ENCODE data around the gene KCNT2.
"Not testable (repeated sequence)": the region's sequence is repeated elsewhere in the genome, so short reads cannot be mapped to it uniquely, and the experiment has no call there.

The KCNT2 gene

DNA sequence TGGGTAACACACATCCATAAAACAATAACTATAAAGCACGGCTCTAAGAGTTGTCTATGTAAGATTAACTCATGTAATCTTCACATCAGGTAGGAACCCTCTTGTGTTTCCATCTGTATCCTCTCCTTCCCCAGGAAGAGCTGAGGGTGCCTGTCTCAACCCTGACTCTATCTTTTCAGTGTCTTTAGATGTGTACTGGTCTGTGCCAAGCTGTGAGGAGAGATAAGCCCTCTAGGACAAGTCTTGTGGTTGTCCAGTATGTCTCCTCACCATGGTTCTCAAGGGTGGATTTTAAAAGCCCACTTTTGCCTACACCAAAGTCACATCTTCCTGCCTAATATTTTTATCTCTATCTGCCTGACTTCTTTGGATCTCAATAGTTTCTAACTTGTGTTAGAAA lies 300.1 kb downstream of the KCNT2 start:
- DNase-seq, result no peak

DNA sequence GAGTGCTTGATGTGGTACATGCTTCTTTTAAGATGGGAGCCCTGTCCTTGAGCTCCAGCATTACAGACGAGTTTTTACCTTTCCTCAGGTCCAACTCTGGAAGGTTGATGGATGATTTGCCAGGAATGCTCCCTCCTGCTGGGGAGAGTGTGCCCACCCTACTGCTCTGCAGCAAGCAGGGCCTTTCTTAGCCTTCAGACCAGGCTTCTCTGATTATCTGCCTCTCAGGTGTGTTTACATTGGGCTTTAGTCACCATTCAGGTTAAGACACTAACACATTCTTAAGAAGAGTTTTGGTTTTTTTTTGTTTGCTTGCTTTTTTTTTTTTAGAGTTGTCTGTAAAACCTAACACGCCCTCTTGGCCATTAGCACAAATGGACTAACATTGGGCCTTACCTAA lies 301.8 kb downstream of the KCNT2 start:
- DNase-seq, result no peak

DNA sequence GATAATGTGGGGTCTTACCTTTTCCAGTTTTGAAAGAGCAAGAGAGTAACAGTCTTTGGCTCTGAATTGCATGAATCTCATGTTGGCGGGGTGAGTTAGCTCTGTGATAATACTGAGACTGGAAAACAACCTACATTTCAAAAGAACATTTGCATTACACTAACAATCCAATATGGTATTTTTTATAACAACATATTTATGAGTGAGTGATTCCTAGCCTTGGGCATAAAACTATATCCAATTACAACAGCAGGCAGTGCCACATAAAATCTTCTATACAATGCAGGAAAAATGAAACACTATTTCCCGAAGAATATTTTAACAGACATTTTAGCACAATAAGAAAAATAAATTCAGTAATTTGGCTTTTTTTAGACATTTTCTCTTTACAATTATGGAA lies 303.0 kb downstream of the KCNT2 start:
- no peak for DNase-seq

DNA sequence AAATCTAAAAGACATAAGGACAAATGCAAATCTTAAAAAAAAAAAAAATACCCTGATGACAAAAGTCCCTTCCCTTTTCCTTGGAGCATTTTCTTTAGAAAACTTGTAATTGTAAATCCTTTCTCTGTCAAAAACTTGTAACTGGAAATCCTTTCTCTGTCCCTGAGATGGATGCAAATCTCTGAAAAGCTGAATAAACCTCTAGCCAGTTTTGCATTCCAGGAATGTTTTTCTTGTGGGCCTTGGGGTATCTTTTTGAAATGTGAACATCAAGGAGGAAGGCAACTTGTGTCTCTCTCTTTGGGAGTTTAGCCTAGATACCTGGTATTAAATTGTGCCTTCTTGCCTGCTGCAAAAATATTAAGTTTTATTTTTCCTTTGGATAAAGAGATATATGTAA lies 305.3 kb downstream of the KCNT2 start:
- no peak for DNase-seq

DNA sequence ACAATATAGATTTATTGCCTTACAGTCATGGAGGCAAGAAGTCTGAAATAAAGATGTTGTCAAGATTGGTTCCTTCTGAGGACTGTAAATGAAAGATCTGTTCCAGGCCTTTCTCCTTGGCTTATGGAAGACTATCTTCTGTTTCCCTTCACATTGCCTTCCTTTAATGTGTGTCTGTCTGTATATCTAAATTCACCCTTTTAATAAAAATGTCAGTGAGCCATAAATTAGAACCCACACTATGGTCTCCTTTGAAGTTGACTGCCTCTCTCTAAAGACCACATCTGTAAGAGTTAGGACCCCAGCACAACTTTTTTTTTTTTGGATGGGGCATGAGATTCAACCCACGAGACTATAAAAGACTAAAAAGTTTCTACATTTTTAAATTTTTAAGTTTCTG lies 305.8 kb downstream of the KCNT2 start:
- no peak for DNase-seq

DNA sequence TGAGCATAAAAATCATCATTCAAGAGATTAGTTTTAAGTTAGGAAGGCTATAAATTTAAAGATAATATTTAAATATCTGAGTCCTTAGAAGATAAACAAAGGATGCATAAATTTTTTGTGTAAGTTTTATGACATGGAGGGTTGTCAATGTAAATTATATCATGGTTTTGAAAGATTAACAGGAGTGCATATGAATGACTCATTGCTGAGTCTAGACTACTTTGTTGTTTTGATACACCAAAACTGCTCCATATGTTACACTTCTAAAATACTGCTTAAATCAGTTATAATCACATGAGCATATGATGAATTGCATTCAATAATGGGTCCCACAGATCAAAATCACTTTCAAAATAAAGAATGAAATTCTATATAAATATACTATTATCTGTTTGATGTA lies 312.5 kb downstream of the KCNT2 start:
- no peak for DNase-seq

DNA sequence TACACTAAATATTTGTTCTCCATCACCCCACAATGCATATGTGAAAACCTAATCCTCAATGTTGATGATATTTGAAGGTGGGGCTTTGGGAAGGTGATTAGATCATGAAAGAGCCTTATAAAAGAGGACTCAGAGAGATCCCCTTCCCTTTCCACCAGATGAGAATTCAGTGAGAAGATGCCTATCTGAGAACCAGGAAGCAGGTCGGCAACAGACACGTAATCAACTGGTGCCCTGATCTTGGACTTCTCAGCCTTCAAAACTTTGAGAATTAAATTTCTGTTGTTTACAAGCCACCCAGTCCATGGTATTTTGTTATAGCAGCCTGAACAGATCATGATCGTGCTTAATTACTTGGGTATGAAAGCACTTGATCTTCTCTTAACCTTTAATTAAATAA lies 329.4 kb downstream of the KCNT2 start:
- DNase-seq, result no peak

DNA sequence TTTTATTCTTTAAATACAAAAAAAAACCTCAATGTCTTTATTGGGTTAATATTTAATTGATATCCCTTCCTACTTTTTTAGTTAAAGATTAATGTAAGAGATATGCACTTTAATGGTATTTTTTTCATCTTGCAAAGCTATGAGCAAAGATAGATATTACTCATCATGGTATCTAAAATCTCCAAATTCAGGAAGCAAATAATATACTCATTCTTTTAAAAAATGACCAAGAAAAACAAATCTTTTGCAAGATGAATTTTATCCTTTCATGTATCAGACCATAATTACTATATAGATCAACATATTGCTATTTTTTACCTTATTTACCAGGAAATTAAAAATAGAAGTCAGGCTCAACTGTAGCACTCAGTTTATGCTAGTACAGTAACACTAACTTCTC lies 330.4 kb downstream of the KCNT2 start:
- no peak for DNase-seq

DNA sequence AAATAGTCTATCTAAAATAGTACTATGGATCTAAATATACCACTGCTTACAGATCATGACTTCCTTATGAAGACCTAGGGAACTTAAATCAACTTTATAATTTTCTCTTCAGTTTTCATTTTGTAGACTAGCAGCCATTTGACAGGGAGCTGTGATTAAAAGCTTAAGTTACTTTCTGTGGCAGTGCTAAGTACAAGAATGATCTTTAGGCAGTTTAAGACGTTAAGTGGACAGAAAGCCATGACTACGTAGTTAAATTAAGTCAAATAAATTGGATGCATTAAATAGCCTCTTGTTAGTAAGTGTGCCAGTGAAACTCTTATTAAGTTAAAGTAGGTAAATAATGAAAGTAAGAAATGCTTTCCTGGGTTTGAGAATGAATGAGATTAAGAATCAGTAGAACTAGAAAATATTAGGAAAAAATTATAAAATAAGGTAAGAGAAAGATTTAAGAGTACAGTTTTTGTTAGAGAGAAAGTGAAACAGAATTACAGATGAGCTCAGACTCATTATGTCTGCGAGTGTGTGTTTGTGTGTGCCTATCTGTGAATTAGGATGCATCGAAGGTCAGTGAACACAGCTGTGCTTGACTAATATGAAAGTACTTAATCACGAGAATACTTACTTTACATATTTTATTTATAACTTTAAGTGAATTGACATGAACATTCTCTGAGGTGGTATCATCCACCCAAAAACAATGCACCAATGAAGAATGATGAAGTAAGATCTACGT lies 336.9 kb downstream of the KCNT2 start:
- no peak for DNase-seq

DNA sequence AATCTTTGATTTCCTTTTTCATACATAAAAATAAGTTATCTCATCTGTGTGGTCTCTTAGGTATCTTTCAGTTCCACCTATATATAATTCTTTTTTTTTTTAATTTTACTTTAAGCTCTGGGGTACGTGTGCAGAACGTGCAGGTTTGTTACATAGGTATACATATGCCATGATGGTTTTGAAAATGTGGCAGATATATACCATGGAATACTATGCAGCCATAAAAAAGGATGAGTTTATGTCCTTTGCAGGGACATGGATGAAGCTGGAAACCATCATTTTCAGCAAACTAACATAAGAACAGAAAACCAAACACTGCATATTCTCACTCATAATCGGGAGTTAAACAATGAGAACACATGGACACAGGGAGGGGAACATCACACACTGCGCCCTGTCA lies 345.2 kb downstream of the KCNT2 start:
- not testable (repeated sequence) for DNase-seq

DNA sequence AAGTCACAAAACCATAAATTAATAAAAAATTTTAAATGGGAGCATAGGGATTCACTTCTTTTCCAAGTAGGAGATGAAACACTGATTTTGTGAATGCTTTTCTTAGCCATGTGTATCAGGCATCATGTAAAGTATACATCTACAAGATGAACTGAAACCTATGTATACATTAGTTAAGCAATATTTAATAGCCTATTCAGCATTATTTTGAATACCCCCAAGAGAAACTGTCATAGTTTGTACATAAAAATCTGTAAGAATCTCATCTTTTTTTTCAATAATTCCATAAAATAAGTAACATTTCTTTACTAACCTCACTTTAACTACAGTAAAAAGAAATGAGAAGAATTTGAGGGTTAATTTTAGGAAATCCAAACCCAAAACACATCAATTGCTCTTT lies 348.0 kb downstream of the KCNT2 start:
- DNase-seq, result no peak

DNA sequence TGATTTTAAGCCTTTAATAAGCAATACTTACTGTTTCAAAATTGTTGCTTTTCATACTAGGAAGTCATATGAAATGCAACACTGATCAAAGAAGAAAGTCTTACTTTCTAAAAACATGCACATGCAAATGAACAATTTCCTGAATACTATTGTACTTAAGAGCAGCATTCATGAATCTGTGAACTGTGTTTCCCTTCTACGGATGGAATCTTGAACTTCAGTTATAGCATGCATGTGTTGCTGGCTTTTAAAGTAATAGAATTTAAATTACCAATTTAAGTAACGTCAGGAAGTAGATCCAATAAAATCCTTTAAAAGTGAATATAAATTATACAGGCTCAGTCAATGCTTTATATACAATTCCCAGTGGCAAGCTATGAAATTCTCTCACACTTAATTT lies 348.9 kb downstream of the KCNT2 start:
- no peak for DNase-seq

DNA sequence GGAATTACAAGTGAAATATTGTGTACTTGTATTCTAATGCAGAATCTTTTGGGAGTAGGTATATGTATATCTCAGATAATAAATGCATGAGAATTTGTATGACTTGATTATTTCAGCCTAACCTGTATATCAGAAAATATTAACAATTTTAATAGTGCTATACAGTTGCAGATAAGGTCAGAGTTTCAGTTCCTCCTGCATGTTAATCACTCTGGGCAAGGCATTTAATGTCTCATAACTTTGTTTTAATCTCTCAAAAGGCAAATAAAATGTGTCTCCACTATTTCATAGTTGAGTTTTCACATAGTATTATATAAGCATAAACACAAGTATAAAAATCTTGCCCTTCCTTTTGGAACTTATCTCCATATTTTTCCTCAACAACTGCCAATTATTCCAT lies 352.5 kb downstream of the KCNT2 start:
- DNase-seq, result no peak

DNA sequence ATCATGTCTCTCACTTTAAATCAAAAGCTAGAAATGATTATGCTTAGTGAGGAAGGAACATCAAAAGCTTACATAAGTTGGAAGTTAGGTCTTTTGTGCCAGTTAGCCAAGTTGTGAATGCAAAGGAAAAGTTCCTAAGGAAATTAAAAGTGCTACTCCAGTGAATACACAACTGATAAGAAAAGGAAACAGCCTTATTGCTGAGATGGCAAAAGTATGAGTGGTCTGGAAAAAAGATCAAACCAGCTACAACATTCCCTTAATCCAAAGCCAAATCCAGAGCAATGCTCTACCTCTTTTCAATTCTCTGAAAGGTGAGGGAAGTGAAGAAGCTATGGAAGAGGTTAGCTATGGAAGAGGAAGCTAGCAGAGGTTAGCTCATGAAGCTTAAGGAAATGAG lies 378.7 kb downstream of the KCNT2 start:
- no peak for DNase-seq

DNA sequence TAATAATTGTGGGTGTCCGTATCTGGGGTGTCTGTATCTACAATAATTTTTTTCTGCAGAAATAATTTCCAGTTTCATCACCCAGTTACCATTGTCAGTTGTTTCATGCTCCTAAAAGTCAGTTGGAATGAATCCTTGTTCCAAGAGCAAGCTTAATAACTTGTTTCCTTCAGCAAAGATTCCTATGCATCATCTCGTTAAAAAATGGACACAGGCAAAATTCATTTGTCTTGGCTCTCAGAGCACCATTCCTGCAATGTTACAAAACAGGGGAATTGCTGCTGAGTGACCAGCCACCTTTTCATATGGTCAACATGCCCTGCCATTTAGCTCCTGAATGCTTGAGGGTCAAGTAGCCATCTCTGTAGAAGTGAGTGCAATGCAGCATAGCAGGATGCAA lies 393.4 kb downstream of the KCNT2 start:
- no peak for DNase-seq

DNA sequence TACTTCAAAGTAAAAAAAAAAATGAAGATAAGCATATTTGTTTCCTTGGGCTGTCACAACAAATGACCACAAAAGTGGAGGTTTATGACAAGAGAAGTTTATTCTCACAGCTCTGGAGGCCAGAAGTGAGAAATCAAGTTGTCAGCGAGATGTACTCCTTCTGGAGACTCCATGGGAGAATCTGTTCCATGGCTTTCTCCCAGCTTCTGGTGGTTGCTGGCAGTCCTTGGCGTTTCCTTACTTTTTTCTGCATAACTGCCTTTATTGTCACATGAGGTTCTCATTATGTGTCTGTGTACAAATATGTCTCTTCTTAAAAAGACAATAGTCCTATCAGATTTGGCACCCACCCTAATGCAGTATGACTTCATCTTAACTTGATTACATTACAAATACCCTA lies 398.3 kb downstream of the KCNT2 start:
- no peak for DNase-seq

DNA sequence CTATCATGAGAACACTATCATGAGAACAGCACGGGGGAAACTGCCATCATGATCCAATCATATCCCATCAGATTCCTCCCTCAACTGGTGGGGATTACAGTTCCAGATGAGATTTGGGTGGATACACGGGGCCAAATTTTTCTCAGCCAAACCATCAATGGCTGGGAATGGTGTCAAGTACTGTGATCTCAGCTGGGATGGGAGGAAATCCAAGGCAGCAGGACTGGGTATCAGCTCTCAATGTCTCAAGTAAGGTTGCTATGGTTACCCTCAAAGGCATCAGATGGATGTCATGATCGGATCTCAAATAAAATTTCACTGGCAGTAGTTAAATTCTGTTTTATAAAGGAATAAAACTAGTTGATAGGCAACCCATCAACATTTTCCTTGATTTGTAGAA lies 399.0 kb downstream of the KCNT2 start:
- DNase-seq, result no peak

DNA sequence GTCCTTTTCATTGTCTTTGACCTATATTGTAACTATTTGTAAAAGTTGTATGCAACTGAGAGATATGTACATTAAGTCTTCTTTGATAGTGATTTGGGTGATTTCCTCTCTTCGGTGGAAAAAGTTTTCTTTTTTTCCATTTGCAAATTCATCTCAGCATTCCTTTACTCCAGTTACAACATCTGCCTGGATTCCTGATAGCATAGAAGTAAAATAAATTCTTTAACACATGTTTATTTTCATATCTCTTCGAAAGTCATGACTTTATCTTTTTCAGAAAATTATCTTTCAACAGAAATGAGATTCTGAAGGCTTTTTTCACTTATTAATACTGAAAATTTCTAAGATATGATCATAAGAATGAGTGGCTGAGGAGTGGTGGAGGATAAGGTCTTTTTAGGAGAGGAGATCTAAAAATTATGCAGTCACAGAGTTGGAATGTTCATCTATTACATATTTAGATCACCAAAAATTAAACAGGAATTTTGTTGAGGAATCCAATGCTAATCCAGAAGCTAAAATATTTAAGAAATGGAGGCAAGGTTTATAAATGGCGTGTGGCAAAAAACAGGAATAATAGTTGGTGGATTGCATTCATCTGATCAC lies 400.5 kb downstream of the KCNT2 start:
- no peak for DNase-seq

DNA sequence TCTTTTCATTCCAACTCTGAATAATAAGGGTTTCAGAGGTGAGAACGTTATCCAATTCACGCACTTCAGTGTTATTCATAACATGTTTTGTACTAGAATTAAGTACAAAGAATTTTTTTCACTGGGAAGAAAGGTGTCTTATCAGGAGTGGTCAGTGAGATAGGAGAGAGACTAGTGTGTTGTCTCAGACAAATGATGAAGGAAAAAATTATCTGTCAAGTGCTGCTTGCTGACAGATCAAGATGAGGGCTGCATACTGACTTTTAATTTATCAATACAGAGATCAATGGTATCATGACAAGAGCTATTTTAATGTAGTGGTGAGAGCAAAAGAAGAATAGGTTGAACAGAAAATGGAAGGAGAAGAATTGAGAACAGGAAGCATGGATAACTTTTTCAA lies 402.4 kb downstream of the KCNT2 start:
- DNase-seq, result no peak

DNA sequence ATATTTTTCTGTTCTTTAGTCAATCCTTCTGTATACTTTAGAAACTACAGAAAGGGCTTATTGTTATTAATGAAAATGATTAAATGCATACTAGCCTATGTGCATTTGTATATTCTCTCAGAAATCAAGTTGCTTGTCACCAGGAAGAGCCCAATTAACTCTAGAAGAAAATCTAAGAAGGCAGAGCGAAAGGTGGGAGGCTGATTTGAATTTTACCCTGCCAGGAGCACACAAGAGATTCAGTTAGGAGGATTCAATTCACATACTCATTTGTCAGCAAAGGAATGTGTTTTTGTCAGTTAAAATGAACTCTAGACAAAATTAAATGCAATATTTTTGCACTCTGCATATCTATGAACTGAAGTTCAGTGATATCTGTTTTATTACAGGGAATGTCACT lies 411.8 kb downstream of the KCNT2 start:
- DNase-seq, result no peak

DNA sequence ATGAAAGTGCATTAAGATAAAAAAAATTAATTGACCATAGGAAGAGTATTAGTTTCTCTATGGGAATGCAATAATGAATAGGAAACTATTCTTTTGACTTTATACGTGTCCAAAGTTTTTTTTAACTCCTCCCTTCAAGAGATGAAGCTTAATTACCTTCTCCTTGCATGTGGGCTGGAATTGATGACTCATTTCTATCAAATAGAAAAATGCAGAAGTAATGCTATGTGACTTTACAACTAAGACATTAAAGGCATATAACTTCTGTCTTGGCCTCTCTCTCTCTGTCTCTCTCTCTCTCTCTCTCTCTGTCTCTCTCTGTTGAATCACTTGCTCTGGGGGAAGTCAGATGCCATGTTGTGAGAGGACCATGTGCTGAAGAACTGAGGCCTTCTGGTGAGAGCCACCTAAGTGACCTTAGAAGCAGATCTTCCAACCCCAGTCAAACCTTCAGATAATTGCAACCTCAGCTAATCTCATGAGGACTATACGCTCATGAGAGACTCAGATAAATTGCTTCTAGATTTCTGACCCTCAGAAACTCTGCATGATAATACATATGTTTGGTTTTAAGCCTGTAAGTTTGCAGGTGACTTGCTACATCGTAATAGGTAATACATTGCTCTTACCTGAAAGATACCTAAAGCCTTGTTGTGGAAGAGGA lies 414.2 kb downstream of the KCNT2 start:
- DNase-seq, result no peak

DNA sequence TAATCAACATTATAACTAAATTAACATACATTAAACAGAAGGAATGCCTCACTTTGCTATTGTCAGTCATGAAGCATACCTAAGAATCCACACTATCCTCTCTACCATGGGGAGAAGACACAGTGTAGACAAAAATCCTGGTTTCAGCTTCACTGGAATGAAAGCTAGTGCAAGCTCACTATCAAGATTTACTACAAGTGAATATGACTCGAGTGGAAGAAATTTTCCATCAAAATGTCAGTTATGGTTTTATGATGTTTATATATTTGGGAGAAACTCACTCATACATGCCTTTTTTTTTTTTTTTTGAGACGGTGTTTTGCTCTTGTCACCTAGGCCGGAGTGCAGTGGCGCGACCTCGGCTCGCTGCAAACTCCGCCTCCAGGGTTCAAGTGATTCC lies 424.3 kb downstream of the KCNT2 start:
- no peak for DNase-seq

DNA sequence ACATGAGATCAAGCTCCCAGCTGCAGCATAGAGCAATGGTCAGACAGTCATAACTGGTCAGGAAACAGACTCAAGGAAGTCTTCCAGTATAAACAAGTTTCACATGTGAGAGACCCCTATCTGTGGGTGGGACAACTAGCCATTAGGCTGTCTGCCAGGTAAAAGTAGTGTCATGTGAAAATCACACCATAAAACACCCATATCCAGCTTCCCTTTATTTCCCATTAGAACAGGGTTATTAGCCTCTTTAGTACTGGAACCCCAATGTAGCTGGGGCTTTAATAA lies 426.7 kb downstream of the KCNT2 start:
- DNase-seq, result no peak

DNA sequence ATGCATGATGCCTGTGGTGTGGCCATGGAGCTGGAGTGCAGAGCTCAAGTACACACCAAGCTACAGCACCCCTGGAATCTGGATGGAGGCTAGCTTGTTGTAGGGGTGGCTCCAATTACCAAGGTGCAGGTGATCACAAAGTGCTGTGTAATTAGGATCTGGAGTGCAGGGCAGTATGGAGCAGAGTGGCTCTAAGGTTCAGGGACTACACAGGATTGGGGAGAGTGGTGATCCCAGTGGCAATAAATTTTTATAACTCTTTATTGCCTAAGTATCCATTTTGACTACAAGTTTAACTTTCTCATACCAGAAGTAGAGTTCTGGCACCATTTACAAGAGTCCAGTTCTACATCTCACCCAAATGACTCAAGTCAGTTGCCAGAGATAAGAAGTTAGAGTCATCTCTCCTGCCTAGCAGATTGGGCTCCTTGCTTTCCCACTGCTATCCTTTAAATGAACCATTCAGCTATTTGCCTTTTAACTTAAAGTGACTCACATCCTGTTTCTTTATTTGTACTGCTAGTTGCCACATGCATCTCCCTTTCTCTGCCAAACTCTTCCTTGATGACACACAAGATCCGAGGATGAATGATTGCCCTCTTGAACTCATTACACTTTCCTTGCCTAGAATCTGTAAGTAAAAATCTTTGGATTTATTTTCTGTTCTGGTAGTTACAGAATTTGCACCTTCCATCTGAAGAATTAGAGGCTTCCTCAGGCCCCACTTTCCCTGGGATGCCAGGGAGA lies 427.2 kb downstream of the KCNT2 start:
- no peak for DNase-seq
